ENCODE measurements around the gene VSTM1.

VSTM1 gene

DNA sequence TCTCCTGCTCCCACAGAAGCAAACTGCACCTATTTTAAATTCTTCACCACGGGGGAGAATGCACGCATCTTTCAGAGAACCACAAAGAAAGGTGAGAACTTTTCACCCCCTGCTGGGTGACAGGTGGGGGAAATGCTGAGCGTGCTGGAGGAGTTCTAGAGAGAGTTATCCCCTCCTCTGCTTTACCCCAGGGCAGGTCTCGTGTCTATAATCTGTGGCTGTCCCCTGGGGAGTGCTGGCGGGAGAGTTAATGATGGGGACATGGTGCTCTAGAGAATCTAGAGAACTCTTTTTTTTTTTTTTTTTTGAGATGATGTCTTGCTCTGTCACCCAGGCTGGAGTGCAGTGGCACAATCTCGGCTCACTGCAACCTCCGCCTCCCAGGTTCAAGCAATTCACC, 65.5 kb downstream of the VSTM1 start:
- Histone ChIP-seq H3K4me1 (ENCODE audit: control insufficient read depth, insufficient read depth, low read length) (no peaks in the 10 kb centered on the region), H3K36me3 (ENCODE audit: control insufficient read depth, insufficient read depth, low read length) (no peaks in the 10 kb centered on the region), H3K4me3 (ENCODE audit: low read length) (no peak overlapping the region), H3K9ac (ENCODE audit: low read length) (no peak overlapping the region), H3K27me3 (ENCODE audit: control insufficient read depth, insufficient read depth, low read length) (peaks cover 38% of the 10 kb centered on the region), H3K9me3 (ENCODE audit: control insufficient read depth, low read length) (no peaks in the 10 kb centered on the region)

DNA sequence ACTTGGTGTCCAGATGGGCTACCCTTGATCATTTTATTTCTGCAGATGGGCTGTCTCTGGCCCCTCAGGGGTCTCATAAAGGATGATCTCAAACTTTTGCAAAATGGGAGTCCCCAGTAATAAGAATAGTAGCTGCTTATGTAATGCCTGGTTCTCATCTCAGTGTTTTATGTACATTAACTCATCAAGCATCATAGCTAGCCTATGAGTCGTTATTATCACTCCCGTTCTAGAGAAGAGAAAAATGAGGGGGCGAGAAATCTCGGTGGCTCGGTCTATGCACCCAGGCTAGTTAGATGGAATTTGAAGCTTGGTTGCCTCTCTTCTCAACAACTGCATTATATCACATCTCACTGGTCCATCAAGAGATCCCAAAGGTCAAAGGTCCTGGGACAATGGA, 68.9 kb downstream of the VSTM1 start:
- no peaks in the 10 kb centered on the region for H3K36me3 ChIP-seq (ENCODE audit: control insufficient read depth, insufficient read depth, low read length)
- H3K4me3 ChIP-seq (ENCODE audit: low read length) = no peak overlapping the region
- peaks cover 48% of the 10 kb centered on the region for H3K27me3 ChIP-seq (ENCODE audit: control insufficient read depth, insufficient read depth, low read length)
- no peaks in the 10 kb centered on the region for H3K9me3 ChIP-seq (ENCODE audit: control insufficient read depth, low read length)
- H3K4me1 ChIP-seq (ENCODE audit: control insufficient read depth, insufficient read depth, low read length) = peaks cover 3% of the 10 kb centered on the region
- H3K9ac ChIP-seq (ENCODE audit: low read length) = no peak overlapping the region

DNA sequence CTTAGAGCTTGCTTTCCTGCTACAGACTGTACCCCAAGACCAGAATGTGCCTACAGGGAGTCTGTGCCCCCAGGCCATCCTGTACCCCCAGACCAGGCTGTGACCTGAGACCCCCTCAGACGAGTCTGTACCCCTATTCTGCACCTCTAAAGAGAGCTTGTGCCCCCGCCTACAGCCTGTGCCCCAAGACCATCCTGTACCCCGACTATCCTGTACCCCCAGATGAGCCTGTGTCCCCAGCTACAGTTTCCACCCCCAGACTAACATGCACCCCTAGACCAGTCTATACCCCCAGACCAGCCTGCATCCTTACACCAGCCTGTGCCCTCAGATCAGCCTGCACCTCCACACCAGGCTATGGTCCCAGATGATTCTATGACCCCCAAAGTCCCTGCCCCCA, 70.2 kb downstream of the VSTM1 start:
- Histone ChIP-seq H3K9ac (ENCODE audit: low read length) (no peak overlapping the region), H3K36me3 (ENCODE audit: control insufficient read depth, insufficient read depth, low read length) (no peaks in the 10 kb centered on the region), H3K4me3 (ENCODE audit: low read length) (no peak overlapping the region), H3K27me3 (ENCODE audit: control insufficient read depth, insufficient read depth, low read length) (peaks cover 44% of the 10 kb centered on the region), H3K4me1 (ENCODE audit: control insufficient read depth, insufficient read depth, low read length) (peaks cover 3% of the 10 kb centered on the region), H3K9me3 (ENCODE audit: control insufficient read depth, low read length) (no peaks in the 10 kb centered on the region)

DNA sequence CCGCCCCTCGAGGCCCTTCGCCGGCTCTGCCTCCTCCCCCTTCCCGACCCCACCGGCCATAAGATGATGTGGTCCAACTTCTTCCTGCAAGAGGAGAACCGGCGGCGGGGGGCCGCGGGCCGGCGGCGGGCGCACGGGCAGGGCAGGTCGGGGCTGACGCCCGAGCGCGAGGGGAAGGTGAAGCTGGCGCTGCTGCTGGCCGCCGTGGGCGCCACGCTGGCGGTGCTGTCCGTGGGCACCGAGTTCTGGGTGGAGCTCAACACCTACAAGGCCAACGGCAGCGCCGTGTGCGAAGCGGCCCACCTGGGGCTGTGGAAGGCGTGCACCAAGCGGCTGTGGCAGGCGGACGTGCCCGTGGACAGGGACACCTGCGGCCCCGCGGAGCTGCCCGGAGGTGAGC, 70.9 kb downstream of the VSTM1 start:
- Histone ChIP-seq H3K4me3 (ENCODE audit: low read length) (no peak overlapping the region), H3K36me3 (ENCODE audit: control insufficient read depth, insufficient read depth, low read length) (no peaks in the 10 kb centered on the region), H3K9me3 (ENCODE audit: control insufficient read depth, low read length) (no peaks in the 10 kb centered on the region), H3K9ac (ENCODE audit: low read length) (no peak overlapping the region), H3K27me3 (ENCODE audit: control insufficient read depth, insufficient read depth, low read length) (peaks cover 41% of the 10 kb centered on the region), H3K4me1 (ENCODE audit: control insufficient read depth, insufficient read depth, low read length) (peaks cover 3% of the 10 kb centered on the region)

DNA sequence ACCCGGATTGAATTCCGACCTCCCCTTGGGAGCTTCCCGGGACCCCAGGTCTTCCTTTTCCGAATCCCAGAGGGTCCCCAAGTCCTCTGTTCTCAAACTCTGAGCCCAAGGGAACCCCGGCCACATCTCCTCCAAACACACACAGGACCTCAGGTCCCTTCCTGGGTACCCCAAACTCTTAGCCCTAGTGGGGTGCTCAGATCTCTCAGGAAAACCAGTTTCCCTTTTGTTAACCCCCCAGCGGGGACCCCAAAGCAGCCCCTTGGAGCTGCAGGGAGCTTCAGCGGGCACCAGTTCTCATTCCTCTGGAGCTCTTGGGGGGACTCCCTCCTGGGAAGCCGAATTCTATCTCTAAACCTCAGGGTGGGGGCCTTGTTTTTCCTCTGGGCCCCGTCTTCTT, 71.5 kb downstream of the VSTM1 start:
- Histone ChIP-seq H3K9me3 (ENCODE audit: control insufficient read depth, low read length) (no peaks in the 10 kb centered on the region), H3K27me3 (ENCODE audit: control insufficient read depth, insufficient read depth, low read length) (peaks cover 40% of the 10 kb centered on the region), H3K4me3 (ENCODE audit: low read length) (no peak overlapping the region), H3K4me1 (ENCODE audit: control insufficient read depth, insufficient read depth, low read length) (peaks cover 3% of the 10 kb centered on the region), H3K36me3 (ENCODE audit: control insufficient read depth, insufficient read depth, low read length) (no peaks in the 10 kb centered on the region), H3K9ac (ENCODE audit: low read length) (no peak overlapping the region)

DNA sequence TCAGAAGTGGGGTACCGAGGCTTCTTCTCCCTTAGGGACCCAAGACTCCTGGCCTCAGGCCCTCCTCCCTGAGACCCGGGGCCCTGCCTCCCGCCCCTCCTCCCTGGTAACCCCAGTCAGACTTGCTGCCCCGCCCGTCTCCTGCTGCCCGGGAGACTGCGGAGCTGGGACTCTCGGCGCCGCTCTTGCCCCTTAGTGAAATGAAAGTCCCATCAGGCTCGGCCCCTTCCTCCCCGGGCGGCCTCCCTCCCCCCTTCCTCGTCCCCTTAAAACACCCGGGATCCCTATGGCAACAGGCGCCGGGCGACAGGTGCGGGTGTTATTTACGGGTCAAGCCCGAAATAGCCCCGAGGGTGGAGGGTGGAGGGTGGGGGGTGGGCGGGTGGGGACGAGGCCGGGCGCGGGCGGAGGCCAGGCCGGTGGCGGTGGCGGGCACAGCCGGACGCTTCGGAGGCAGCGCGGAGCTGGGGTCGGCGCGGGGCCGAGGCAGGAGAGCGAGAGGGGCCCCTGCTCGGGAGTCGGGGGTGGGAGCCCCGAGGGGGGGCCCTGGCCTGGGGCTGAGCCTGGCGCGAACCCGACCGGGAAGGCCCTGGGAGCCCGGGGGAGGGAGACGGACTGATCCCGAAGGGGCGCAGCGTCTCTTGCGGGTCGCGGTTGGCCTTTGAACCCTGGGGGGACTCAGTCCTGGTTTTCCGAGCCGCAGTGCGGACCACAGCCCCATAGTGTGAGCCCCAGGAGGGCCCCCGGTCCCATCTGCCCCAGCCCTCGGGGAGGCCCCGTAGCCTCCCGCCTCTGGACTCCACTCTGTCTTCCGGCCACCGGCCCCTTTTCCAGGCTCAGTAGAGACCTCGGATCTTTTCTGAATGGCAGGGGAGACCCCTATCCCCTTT, 72.2 kb downstream of the VSTM1 start, which contains the start of gene CACNG6:
Gene CACNG6 (plus strand): TSS at position 414 of the 890 bp plus-strand sequence. CDS start 1,241 bp downstream, outside the sequence.
- Histone ChIP-seq H3K4me3 (ENCODE audit: low read length) (no peak within 1 kb of the TSS), H3K4me1 (ENCODE audit: control insufficient read depth, insufficient read depth, low read length) (peaks cover 3% of the 10 kb centered on the region), H3K36me3 (ENCODE audit: control insufficient read depth, insufficient read depth, low read length) (no peaks in the 10 kb centered on the region), H3K9me3 (ENCODE audit: control insufficient read depth, low read length) (no peaks in the 10 kb centered on the region), H3K9ac (ENCODE audit: low read length) (no peak within 1 kb of the TSS), H3K27me3 (ENCODE audit: control insufficient read depth, insufficient read depth, low read length) (peaks cover 40% of the 10 kb centered on the region)
